HepG2 (cell line): Measurements from ENCODE around the gene ARHGAP26. TPM values are rescaled to one million over a fixed set of nuclear protein-coding genes. Genes with fewer than 3 reads are reported as not detected.

Experiments
- ELF4 ChIP-seq: sonication (generic); formaldehyde crosslinking; IDR thresholded peaks from 2 replicates; pipeline ENCODE4 v1.5.0; 2020; ENCODE audit warnings: missing genetic modification reagents, mild to moderate bottlenecking, moderate library complexity, borderline replicate concordance
- FOSL2 ChIP-seq: sonication (generic); formaldehyde crosslinking; IDR thresholded peaks from 2 replicates; pipeline ENCODE4 v1.4.0; 2020; ENCODE audit warnings: missing genetic modification reagents
- GFI1 ChIP-seq: sonication (generic); formaldehyde crosslinking; IDR thresholded peaks from 2 replicates; pipeline ENCODE4 v1.5.0; 2020; ENCODE audit warnings: missing genetic modification reagents, mild to moderate bottlenecking, borderline replicate concordance
- HDAC1 ChIP-seq: sonication (generic); formaldehyde crosslinking; IDR thresholded peaks from 2 replicates; pipeline ENCODE4 v1.5.1; 2020; ENCODE audit warnings: mild to moderate bottlenecking, missing genetic modification reagents
- LCORL ChIP-seq, 2 experiments: fragments of 450-650 bp in 1 of 2; sonication (generic) in 1 of 2; formaldehyde crosslinking in 1 of 2; IDR thresholded peaks; 2 replicates each; pipeline versions ENCODE4 v1.5.0 to v1.6.1; 2017 to 2020; ENCODE audit warnings: antibody characterized with exemption in 1 of 2, missing genetic modification reagents in 1 of 2
- MAFK ChIP-seq, 2 experiments: IDR thresholded peaks in 1 of 2; conservative IDR thresholded peaks in 1 of 2; 2 replicates each; pipeline ENCODE4 v1.6.1; 2011; ENCODE audit warnings: improper control_type of control experiment in 2 of 2, low read length in 2 of 2
- MED1 ChIP-seq: sonication (generic); formaldehyde crosslinking; IDR thresholded peaks from 2 replicates; pipeline ENCODE4 v1.4.0; 2020; ENCODE audit warnings: missing genetic modification reagents
- NR2F6 ChIP-seq, 2 experiments: IDR thresholded peaks; 2 replicates each; pipeline ENCODE4 v1.6.1; 2016; ENCODE audit warnings: antibody characterized with exemption in 1 of 2, mild to moderate bottlenecking in 1 of 2
- PAXIP1 ChIP-seq: sonication (generic); formaldehyde crosslinking; conservative IDR thresholded peaks from 2 replicates; pipeline ENCODE4 v1.4.0; 2020; ENCODE audit warnings: mild to moderate bottlenecking, missing genetic modification reagents, moderate library complexity
- PITX1 ChIP-seq: sonication (generic); formaldehyde crosslinking; IDR thresholded peaks from 2 replicates; pipeline ENCODE4 v1.5.1; 2020; ENCODE audit warnings: mild to moderate bottlenecking, missing genetic modification reagents
- POGZ ChIP-seq: sonication (generic); formaldehyde crosslinking; IDR thresholded peaks from 2 replicates; pipeline ENCODE4 v1.4.0; 2020; ENCODE audit warnings: mild to moderate bottlenecking, missing genetic modification reagents
- SOX13 ChIP-seq, 3 experiments: fragments of 450-650 bp in 1 of 3; sonication (generic) in 1 of 3; formaldehyde crosslinking in 1 of 3; IDR thresholded peaks in 2 of 3; conservative IDR thresholded peaks in 1 of 3; 2 replicates each; pipeline versions ENCODE4 v1.5.0 to v1.6.1; 2016 to 2020; ENCODE audit warnings: antibody characterized with exemption in 1 of 3, mild to moderate bottlenecking in 1 of 3, missing compliant biosample characterization in 1 of 3, missing genetic modification reagents in 1 of 3, moderate library complexity in 1 of 3
- TOPORS ChIP-seq: sonication (generic); formaldehyde crosslinking; IDR thresholded peaks from 2 replicates; pipeline ENCODE4 v1.8.0; 2023; ENCODE audit warnings: mild to moderate bottlenecking, missing genetic modification reagents
- WIZ ChIP-seq: sonication (generic); formaldehyde crosslinking; IDR thresholded peaks from 2 replicates; pipeline ENCODE4 v1.5.1; 2020; ENCODE audit warnings: mild to moderate bottlenecking, missing genetic modification reagents
- ZBTB8A ChIP-seq: sonication (generic); formaldehyde crosslinking; IDR thresholded peaks from 2 replicates; pipeline ENCODE4 v1.4.0; 2020; ENCODE audit warnings: mild to moderate bottlenecking, low read depth, missing genetic modification reagents, borderline replicate concordance
- ZNF232 ChIP-seq: sonication (generic); formaldehyde crosslinking; IDR thresholded peaks from 2 replicates; pipeline ENCODE4 v1.4.0; 2020; ENCODE audit warnings: missing genetic modification reagents, borderline replicate concordance
- polyA plus RNA-seq, 8 experiments: library from polyadenylated mRNA; depleted of rRNA in 3 of 8; stranded (reverse) in 7 of 8; unstranded in 1 of 8; fragments of >200 nt; fragmentation: Illumina TruSeq in 4 of 8; extraction: Trizol in 4 of 8; gene quantifications; 2 replicates each; pipeline versions ENCODE4 v1.2.1 to v1.2.3, GENCODE V29; 2011 to 2016; ENCODE audit warnings: low read depth in 4 of 8, missing spikeins in 1 of 8, mixed read lengths in 1 of 8; ENCODE audit not compliant: insufficient read depth in 1 of 8
- total RNA-seq, 5 experiments: library from RNA; depleted of rRNA; stranded (reverse); fragments of >200 nt; fragmentation: Illumina TruSeq; extraction: Trizol; gene quantifications; 2 replicates each; pipeline ENCODE4 v1.2.3, GENCODE V29; 2016; ENCODE audit warnings: low read depth in 1 of 5
- TF ChIP-seq, protein P1 (sequence below): sonication (generic); formaldehyde crosslinking; IDR thresholded peaks from 2 replicates; pipeline ENCODE4 v1.5.0; 2020; ENCODE audit warnings: mild to moderate bottlenecking, missing genetic modification reagents
- TF ChIP-seq, protein P2 (sequence below): sonication (generic); formaldehyde crosslinking; IDR thresholded peaks from 2 replicates; pipeline ENCODE4 v1.4.0; 2020; ENCODE audit warnings: missing genetic modification reagents, borderline replicate concordance

ARHGAP26 gene
- total and polyA plus RNA-seq, 2 of the 13 experiments (the other 11 are each of a cell fraction or from before 2014, with no cell fraction given), result 9.6 to 18.2 TPM

DNA sequence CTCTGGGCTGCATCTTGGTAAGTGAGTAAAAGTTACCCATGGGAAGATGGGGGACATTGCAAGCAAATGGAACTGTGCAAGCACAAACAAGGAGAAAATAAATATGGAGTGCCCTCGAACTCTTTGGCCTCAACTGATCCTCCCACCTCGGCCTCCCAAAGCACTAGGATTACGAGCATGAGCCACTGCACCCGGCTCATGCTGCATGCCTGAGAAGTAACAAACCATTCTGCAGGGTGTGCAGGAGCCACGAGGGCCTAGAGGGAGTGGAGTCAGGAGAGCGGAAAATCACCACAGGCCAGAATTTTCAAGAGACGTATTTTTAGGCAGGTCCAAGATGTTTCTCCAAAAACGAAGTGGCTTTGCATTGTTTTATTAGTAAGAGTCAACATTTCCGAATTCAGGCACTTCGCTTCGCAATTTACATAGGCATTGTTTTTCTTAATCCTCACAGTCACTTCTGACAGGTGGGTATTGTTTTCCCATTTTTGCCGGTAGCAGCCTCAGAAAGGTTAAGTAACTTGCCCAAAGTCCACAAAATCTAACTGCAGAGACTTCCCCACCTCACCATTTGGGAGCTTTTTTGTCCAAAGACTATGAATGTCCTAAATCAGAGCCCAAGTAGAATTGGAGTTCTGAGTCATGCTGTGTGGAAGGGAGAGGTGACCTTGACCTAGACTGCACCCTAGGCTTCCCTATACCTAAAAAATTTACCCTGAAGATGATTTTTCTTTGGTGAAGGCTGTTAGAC is 403.1 kb downstream of the ARHGAP26 start (continued):
- TF ChIP-seq NR2F6 (IDR thresholded peaks at IDR 0.05) (peak; percentile 40; the same call in 1 of the 2 replicates), NR2F6 (CRISPR knock-in tag; IDR thresholded peaks at IDR 0.05) (no peak), SOX13 (IDR thresholded peaks at IDR 0.05) (peak; percentile 67; the same call in 1 of the 2 replicates), SOX13 (CRISPR knock-in tag; conservative IDR thresholded peaks at IDR 0.05 in 1 of 2, IDR thresholded peaks at IDR 0.05 in 1 of 2) (peak in 1 of 2 experiments; percentile 91; a peak in 2 of 4 replicates), ELF4 (CRISPR knock-in tag) (no peak), ZBTB8A (CRISPR knock-in tag) (no peak), POGZ (CRISPR knock-in tag) (peak; percentile 19; the same call in 1 of the 2 replicates), TOPORS (CRISPR knock-in tag) (no peak), WIZ (CRISPR knock-in tag) (no peak), HDAC1 (CRISPR knock-in tag) (0 out of 2 replicates have a peak, but pooled peaks have one; percentile 29), GFI1 (CRISPR knock-in tag) (0 out of 2 replicates have a peak, but pooled peaks have one; percentile 69), PITX1 (CRISPR knock-in tag) (0 out of 2 replicates have a peak, but pooled peaks have one; percentile 55), LCORL (IDR thresholded peaks at IDR 0.05) (no peak), LCORL (CRISPR knock-in tag; IDR thresholded peaks at IDR 0.05) (peak; percentile 69; the same call in 1 of the 2 replicates), PAXIP1 (0 out of 2 replicates have a peak, but pooled peaks have one; percentile 22), MAFK (conservative IDR thresholded peaks at IDR 0.05 in 1 of 2, IDR thresholded peaks at IDR 0.05 in 1 of 2; ENCODE audit: low read length in 2 of 2) (no peak), ZNF232 (CRISPR knock-in tag) (no peak), FOSL2 (peak; percentile 69), MED1 (CRISPR knock-in tag) (0 out of 2 replicates have a peak, but pooled peaks have one; percentile 13)
- TF ChIP-seq, protein P1, sequence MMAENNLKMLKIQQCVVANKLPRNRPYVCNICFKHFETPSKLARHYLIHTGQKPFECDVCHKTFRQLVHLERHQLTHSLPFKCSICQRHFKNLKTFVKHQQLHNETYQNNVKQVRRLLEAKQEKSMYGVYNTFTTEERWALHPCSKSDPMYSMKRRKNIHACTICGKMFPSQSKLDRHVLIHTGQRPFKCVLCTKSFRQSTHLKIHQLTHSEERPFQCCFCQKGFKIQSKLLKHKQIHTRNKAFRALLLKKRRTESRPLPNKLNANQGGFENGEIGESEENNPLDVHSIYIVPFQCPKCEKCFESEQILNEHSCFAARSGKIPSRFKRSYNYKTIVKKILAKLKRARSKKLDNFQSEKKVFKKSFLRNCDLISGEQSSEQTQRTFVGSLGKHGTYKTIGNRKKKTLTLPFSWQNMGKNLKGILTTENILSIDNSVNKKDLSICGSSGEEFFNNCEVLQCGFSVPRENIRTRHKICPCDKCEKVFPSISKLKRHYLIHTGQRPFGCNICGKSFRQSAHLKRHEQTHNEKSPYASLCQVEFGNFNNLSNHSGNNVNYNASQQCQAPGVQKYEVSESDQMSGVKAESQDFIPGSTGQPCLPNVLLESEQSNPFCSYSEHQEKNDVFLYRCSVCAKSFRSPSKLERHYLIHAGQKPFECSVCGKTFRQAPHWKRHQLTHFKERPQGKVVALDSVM, result peak; percentile 84
- TF ChIP-seq, protein P2, sequence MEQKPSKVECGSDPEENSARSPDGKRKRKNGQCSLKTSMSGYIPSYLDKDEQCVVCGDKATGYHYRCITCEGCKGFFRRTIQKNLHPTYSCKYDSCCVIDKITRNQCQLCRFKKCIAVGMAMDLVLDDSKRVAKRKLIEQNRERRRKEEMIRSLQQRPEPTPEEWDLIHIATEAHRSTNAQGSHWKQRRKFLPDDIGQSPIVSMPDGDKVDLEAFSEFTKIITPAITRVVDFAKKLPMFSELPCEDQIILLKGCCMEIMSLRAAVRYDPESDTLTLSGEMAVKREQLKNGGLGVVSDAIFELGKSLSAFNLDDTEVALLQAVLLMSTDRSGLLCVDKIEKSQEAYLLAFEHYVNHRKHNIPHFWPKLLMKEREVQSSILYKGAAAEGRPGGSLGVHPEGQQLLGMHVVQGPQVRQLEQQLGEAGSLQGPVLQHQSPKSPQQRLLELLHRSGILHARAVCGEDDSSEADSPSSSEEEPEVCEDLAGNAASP (CRISPR knock-in tag), result peak; percentile 87; the same call in 1 of the 2 replicates
